Neural progenitor cell (in vitro differentiated cells): ENCODE data around the gene UBAC1. TPM values are rescaled to one million over a fixed set of nuclear protein-coding genes. Genes with fewer than 3 reads are reported as not detected.

ENCODE experiments used
- DNase-seq: peaks from one replicate; pipeline ENCODE4 v3.0.0-alpha.2; 2016; ENCODE audit warnings: low spot score
- H2AFZ ChIP-seq: fragments of 200-600 bp; sonication (generic); replicated peaks from 2 replicates; pipeline ENCODE4 v1.6.1; 2016; ENCODE audit warnings: antibody characterized with exemption
- H3F3A ChIP-seq: fragments of 200-600 bp; sonication (generic); 2 replicates; pipeline ENCODE4 v1.6.1; 2016; ENCODE audit warnings: antibody characterized with exemption, low read depth
- H3K27ac ChIP-seq: fragments of 200-600 bp; sonication (generic); 2 replicates; pipeline ENCODE4 v1.5.1; 2016; ENCODE audit warnings: mild to moderate bottlenecking
- H3K27me3 ChIP-seq: fragments of 200-600 bp; sonication (generic); 2 replicates; pipeline ENCODE4 v1.6.1; 2016; ENCODE audit warnings: mild to moderate bottlenecking, moderate library complexity
- H3K36me3 ChIP-seq: fragments of 200-600 bp; sonication (generic); 2 replicates; pipeline ENCODE4 v1.5.1; 2016
- H3K4me1 ChIP-seq: fragments of 200-600 bp; sonication (generic); 2 replicates; pipeline ENCODE4 v1.6.1; 2016; ENCODE audit warnings: mixed run types
- H3K4me2 ChIP-seq: fragments of 200-600 bp; sonication (generic); 2 replicates; pipeline ENCODE4 v1.6.1; 2016
- H3K4me3 ChIP-seq: fragments of 200-600 bp; sonication (generic); 2 replicates; pipeline ENCODE4 v1.5.1; 2016
- H3K79me2 ChIP-seq: fragments of 200-600 bp; sonication (generic); 2 replicates; pipeline ENCODE4 v1.6.1; 2016; ENCODE audit warnings: low read depth
- H3K9ac ChIP-seq: fragments of 200-600 bp; sonication (generic); 2 replicates; pipeline ENCODE4 v1.6.1; 2016
- H3K9me3 ChIP-seq: fragments of 200-600 bp; sonication (generic); 2 replicates; pipeline ENCODE4 v1.5.1; 2016; ENCODE audit warnings: low read depth
- H4K20me1 ChIP-seq: fragments of 200-600 bp; sonication (generic); 2 replicates; pipeline ENCODE4 v1.6.1; 2016; ENCODE audit warnings: low read depth
- H3K27ac Mint-ChIP-seq: 3 replicates; pipeline ENCODE4 v1.8.0; 2021; ENCODE audit warnings: mixed read lengths
- H3K27me3 Mint-ChIP-seq: 2 replicates; pipeline ENCODE4 v1.8.0; 2022; ENCODE audit warnings: low read depth, mild to moderate bottlenecking, inconsistent platforms, moderate library complexity, mixed read lengths; ENCODE audit not compliant: insufficient read depth
- H3K36me3 Mint-ChIP-seq: 3 replicates; pipeline ENCODE4 v1.8.0; 2021; ENCODE audit warnings: mixed read lengths
- H3K4me1 Mint-ChIP-seq: 3 replicates; pipeline ENCODE4 v1.8.0; 2021; ENCODE audit warnings: mixed read lengths
- H3K4me3 Mint-ChIP-seq: 3 replicates; pipeline ENCODE4 v1.8.0; 2021; ENCODE audit warnings: mild to moderate bottlenecking, moderate library complexity, mixed read lengths
- H3K9me3 Mint-ChIP-seq: 3 replicates; pipeline ENCODE4 v1.8.0; 2020; ENCODE audit warnings: mixed read lengths
- EZH2 ChIP-seq: fragments of 200-600 bp; sonication (generic); IDR thresholded peaks from 2 replicates; pipeline ENCODE4 v1.6.1; 2017; ENCODE audit warnings: antibody characterized with exemption, mild to moderate bottlenecking, moderate library complexity
- EZH2phosphoT487 ChIP-seq: fragments of 200-600 bp; sonication (generic); IDR thresholded peaks from 2 replicates; pipeline ENCODE4 v1.6.1; 2017; ENCODE audit warnings: antibody characterized with exemption
- total RNA-seq: library from RNA; depleted of rRNA; stranded (reverse); fragments of >200 nt; gene quantifications from 2 replicates; pipeline ENCODE4 v1.2.3, GENCODE V29; 2015; ENCODE audit warnings: low replicate concordance
- TF ChIP-seq, protein P1 (sequence below): fragments of 200-600 bp; sonication (generic); IDR thresholded peaks from 2 replicates; pipeline ENCODE4 v1.5.1; 2017; ENCODE audit warnings: antibody characterized with exemption, mild to moderate bottlenecking

The UBAC1 gene
- total RNA-seq, 1 donor from 2014 or later, result 66.0 TPM

DNA sequence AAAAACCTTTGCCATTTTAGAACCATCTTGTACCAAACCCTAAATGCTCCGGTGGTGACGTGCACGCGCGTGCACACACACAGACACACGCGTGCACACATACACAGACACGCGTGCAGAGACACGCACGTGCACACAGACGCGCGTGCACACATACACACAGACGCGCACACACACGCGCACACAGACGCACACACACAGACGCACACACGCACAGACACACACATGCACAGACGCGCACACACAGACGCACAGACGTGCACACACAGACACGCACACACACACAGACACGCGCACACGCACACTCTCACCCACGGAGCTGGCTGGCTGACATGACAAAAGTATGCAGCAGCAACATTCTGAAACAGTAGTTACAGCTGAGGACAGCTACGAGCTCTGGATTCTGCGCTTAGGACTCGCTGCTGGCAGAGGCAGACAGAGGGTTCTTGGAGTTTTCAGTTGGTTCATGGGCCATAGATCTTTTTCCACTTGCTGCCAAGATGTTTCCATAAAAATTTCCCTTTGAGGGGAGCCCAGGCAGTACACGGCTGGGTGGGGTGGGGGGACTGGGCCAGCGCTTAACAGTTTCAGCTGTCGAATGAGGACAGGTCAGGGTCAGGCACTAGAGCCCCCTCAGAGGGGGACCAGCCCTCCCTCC lies 46.2 kb upstream of the UBAC1 start:
- H3K4me1 ChIP-seq, result peaks cover 55% of the 10 kb centered on the region
- H3F3A ChIP-seq, result peaks cover 22% of the 10 kb centered on the region
- no peaks in the 10 kb centered on the region for H3K36me3 ChIP-seq
- H4K20me1 ChIP-seq, result no peaks in the 10 kb centered on the region
- no peaks in the 10 kb centered on the region for H3K36me3 Mint-ChIP-seq
- no peak for DNase-seq
- peak overlapping the region; percentile 88 for H3K27ac Mint-ChIP-seq
- H2AFZ ChIP-seq, result no peak overlapping the region
- no peaks in the 10 kb centered on the region for H3K9me3 ChIP-seq
- H3K4me1 Mint-ChIP-seq, result peaks cover 63% of the 10 kb centered on the region
- peak overlapping the region; percentile 46 for H3K27ac ChIP-seq
- H3K4me3 ChIP-seq, result no peak overlapping the region
- TF ChIP-seq EZH2 (no peak), EZH2phosphoT487 (no peak)
- TF ChIP-seq, protein P1, sequence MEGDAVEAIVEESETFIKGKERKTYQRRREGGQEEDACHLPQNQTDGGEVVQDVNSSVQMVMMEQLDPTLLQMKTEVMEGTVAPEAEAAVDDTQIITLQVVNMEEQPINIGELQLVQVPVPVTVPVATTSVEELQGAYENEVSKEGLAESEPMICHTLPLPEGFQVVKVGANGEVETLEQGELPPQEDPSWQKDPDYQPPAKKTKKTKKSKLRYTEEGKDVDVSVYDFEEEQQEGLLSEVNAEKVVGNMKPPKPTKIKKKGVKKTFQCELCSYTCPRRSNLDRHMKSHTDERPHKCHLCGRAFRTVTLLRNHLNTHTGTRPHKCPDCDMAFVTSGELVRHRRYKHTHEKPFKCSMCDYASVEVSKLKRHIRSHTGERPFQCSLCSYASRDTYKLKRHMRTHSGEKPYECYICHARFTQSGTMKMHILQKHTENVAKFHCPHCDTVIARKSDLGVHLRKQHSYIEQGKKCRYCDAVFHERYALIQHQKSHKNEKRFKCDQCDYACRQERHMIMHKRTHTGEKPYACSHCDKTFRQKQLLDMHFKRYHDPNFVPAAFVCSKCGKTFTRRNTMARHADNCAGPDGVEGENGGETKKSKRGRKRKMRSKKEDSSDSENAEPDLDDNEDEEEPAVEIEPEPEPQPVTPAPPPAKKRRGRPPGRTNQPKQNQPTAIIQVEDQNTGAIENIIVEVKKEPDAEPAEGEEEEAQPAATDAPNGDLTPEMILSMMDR, result no peak
- H3K79me2 ChIP-seq, result no peaks in the 10 kb centered on the region
- peak overlapping the region; percentile 2 for H3K4me3 Mint-ChIP-seq
- H3K4me2 ChIP-seq, result peak overlapping the region; percentile 38
- no peaks in the 10 kb centered on the region for H3K27me3 ChIP-seq
- H3K27me3 Mint-ChIP-seq, result peaks cover 15% of the 10 kb centered on the region
- no peak overlapping the region for H3K9ac ChIP-seq
- H3K9me3 Mint-ChIP-seq, result no peaks in the 10 kb centered on the region

DNA sequence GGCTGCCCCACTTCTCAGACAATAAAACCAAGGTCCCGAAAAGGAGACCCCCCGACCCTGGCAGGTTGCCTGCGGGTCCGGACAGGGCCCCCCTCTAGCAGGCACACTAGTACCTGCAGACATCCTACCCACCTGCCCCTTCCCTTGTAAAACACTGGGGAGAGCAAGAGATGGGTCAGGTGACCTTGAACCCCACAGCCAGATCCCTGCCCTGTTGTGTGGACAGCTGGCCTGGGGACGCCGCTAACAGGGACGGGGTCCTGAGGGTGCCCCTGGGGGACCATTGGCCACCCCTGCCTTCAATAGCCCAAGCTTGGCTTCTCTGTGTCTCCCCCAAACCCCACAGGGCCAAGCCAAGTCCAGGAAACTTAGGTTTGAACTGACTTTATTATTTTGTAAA lies 45.0 kb upstream of the UBAC1 start:
- Histone ChIP-seq H4K20me1 (no peaks in the 10 kb centered on the region), H3K9me3 (no peaks in the 10 kb centered on the region), H3K4me2 (peak overlapping the region; percentile 38), H2AFZ (no peak overlapping the region), H3K36me3 (no peaks in the 10 kb centered on the region), H3K4me3 (no peak overlapping the region), H3K9ac (no peak overlapping the region), H3K4me1 (peaks cover 56% of the 10 kb centered on the region), H3K79me2 (no peaks in the 10 kb centered on the region), H3K27ac (no peak overlapping the region), H3F3A (peaks cover 19% of the 10 kb centered on the region), H3K27me3 (no peaks in the 10 kb centered on the region)
- Mint-ChIP-seq H3K27ac (no peak overlapping the region), H3K9me3 (no peaks in the 10 kb centered on the region), H3K36me3 (no peaks in the 10 kb centered on the region), H3K27me3 (peaks cover 19% of the 10 kb centered on the region), H3K4me3 (no peak overlapping the region), H3K4me1 (peaks cover 60% of the 10 kb centered on the region)
- TF ChIP-seq, protein P1, result no peak
- no peak for DNase-seq

DNA sequence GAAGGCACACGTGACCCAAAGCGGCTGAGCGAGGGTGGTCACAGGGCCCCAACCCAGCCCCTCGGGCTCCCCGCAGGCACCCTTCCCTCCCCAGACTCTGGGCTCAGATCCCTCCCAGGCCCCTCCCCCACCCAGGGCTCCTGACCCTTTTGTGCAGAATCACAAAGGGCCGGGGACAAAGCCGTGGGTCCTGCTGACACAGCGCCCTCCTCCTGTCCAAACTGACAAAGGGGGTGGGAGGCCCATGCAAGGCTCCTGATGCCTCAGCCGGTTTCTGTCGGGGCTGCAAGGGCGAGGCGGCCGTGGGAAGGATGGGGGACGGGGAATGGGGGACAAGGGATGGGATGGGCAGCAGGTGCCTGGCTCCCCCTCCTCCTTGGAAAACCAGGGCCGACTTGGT lies 43.5 kb upstream of the UBAC1 start:
- H3K4me1 Mint-ChIP-seq, result peaks cover 59% of the 10 kb centered on the region
- H3K36me3 Mint-ChIP-seq, result no peaks in the 10 kb centered on the region
- Histone ChIP-seq H3K36me3 (no peaks in the 10 kb centered on the region), H3K9me3 (no peaks in the 10 kb centered on the region), H3K9ac (no peak overlapping the region), H3K4me1 (peaks cover 60% of the 10 kb centered on the region), H3K27me3 (no peaks in the 10 kb centered on the region), H3K4me3 (peak overlapping the region; percentile 25), H4K20me1 (no peaks in the 10 kb centered on the region), H2AFZ (no peak overlapping the region), H3K27ac (peak overlapping the region; percentile 88), H3K79me2 (no peaks in the 10 kb centered on the region), H3K4me2 (peak overlapping the region; percentile 76), H3F3A (peaks cover 19% of the 10 kb centered on the region)
- peak overlapping the region; percentile 88 for H3K27ac Mint-ChIP-seq
- peak; percentile 95 for DNase-seq
- TF ChIP-seq EZH2phosphoT487, result no peak
- TF ChIP-seq, protein P1, result peak; percentile 43
- H3K9me3 Mint-ChIP-seq, result no peaks in the 10 kb centered on the region
- no peak overlapping the region for H3K4me3 Mint-ChIP-seq
- peaks cover 15% of the 10 kb centered on the region for H3K27me3 Mint-ChIP-seq
